Measurements from ENCODE around the gene KLC1. TPM values are rescaled to one million over a fixed set of nuclear protein-coding genes. Genes with fewer than 3 reads are reported as not detected.

Gene KLC1
- total RNA-seq, 1 donor from 2014 or later: 266 TPM

DNA sequence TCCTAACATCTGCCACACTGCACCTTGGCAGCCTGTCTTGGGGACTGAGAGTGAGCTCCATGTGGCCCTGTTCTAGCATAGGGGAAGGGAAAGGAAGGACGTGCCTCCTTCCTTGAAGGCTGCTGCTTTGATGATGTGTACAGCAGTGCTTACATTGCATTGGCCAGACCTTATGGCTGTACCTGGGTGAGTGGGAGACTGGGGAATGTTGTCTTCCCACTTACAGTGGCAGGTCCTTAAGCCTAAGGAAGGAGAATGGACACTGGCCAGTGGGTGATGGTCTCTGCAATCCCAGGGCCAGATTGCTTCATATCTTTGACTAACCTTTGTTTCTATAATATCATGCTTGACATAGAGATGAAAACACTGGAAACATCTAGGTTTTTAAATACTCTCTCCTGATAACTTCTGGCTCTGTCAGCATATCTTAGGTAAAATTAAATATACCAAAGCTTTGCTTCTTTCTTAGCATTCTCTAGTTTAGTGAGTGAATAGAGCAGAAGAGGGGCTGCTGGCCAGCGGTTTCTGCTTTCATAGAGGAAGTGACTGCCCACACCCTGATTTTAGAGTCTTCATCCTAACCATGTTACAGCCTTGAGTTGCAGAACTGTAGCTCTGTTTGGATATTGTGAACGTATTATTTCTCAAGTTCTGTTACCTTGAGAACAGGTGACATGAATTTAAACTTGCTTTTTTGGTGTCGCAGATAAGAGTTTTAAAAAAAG lies 27.2 kb downstream of the KLC1 start:
- Histone ChIP-seq H3K27me3 (ENCODE audit: control insufficient read depth, insufficient read depth, low read length) (no peaks in the 10 kb centered on the region), H3K36me3 (ENCODE audit: control insufficient read depth, insufficient read depth, low read length) (peaks cover 5% of the 10 kb centered on the region), H3K4me3 (ENCODE audit: low read depth, low read length) (no peak overlapping the region)
- no peak for DNase-seq (ENCODE audit: low read depth)
- TF ChIP-seq, protein P1, sequence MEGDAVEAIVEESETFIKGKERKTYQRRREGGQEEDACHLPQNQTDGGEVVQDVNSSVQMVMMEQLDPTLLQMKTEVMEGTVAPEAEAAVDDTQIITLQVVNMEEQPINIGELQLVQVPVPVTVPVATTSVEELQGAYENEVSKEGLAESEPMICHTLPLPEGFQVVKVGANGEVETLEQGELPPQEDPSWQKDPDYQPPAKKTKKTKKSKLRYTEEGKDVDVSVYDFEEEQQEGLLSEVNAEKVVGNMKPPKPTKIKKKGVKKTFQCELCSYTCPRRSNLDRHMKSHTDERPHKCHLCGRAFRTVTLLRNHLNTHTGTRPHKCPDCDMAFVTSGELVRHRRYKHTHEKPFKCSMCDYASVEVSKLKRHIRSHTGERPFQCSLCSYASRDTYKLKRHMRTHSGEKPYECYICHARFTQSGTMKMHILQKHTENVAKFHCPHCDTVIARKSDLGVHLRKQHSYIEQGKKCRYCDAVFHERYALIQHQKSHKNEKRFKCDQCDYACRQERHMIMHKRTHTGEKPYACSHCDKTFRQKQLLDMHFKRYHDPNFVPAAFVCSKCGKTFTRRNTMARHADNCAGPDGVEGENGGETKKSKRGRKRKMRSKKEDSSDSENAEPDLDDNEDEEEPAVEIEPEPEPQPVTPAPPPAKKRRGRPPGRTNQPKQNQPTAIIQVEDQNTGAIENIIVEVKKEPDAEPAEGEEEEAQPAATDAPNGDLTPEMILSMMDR (IDR thresholded peaks at IDR 0.05; ENCODE audit: insufficient read depth, low read length, poor library complexity, severe bottlenecking): no peak

DNA sequence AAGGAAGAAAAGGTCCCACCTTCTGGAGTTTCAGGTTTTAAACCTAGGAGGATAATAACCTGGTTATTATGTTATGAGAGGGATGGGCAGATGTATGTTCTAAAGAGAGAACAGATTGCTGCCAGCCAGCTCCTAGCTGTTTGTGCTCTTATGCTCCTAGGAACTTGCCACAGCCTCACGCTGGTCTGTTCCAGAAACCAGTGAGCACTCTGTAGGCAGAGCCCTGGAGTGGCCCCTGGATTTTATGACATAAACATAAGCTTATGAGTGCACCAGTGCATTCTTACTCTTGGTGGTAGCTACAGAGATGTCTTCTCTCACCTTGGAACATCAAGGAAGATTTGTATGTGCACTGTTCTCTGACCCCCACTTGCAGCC lies 27.7 kb downstream of the KLC1 start:
- TF ChIP-seq, protein P1 (IDR thresholded peaks at IDR 0.05; ENCODE audit: insufficient read depth, low read length, poor library complexity, severe bottlenecking): no peak
- H3K27me3 ChIP-seq (ENCODE audit: control insufficient read depth, insufficient read depth, low read length): no peaks in the 10 kb centered on the region
- peaks cover 5% of the 10 kb centered on the region for H3K36me3 ChIP-seq (ENCODE audit: control insufficient read depth, insufficient read depth, low read length)
- no peak for DNase-seq (ENCODE audit: low read depth)
- no peak overlapping the region for H3K4me3 ChIP-seq (ENCODE audit: low read depth, low read length)

DNA sequence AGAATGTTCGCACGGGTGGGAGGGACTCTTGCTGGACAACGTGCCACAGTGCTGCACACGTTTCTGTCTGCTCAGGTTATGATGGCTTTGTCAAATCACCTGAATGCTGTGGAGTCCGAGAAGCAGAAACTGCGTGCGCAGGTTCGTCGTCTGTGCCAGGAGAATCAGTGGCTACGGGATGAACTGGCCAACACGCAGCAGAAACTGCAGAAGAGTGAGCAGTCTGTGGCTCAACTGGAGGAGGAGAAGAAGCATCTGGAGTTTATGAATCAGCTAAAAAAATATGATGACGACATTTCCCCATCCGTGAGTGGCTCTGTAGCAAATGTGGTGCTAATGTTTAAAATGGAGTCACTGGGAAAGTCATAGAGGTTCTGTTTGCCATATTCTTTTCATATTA lies 28.5 kb downstream of the KLC1 start:
- no peak overlapping the region for H3K4me3 ChIP-seq (ENCODE audit: low read depth, low read length)
- no peaks in the 10 kb centered on the region for H3K27me3 ChIP-seq (ENCODE audit: control insufficient read depth, insufficient read depth, low read length)
- TF ChIP-seq, protein P1 (IDR thresholded peaks at IDR 0.05; ENCODE audit: insufficient read depth, low read length, poor library complexity, severe bottlenecking): no peak
- H3K36me3 ChIP-seq (ENCODE audit: control insufficient read depth, insufficient read depth, low read length): peaks cover 8% of the 10 kb centered on the region
- DNase-seq (ENCODE audit: low read depth): no peak

DNA sequence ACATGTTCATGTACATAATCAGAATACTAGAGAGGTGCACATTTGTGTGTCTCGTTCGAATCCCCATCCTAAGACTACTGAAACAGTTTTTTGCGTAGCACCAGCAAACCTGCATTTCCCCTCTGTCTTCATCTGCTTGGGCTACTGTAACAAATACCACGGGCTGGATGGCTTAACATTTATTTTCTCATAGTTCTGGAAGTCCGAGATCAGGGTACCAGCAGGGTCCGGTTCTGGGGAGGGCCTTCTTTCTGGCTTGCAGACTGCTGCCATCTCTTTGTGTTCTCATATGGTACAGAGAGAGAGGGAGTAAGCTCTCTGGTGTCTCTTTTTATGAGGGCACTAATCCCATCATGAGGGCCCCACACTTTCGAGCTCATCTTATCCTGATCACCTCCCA lies 30.6 kb downstream of the KLC1 start:
- Histone ChIP-seq H3K27me3 (ENCODE audit: control insufficient read depth, insufficient read depth, low read length) (no peaks in the 10 kb centered on the region), H3K36me3 (ENCODE audit: control insufficient read depth, insufficient read depth, low read length) (peaks cover 8% of the 10 kb centered on the region), H3K4me3 (ENCODE audit: low read depth, low read length) (no peak overlapping the region)
- TF ChIP-seq, protein P1 (IDR thresholded peaks at IDR 0.05; ENCODE audit: insufficient read depth, low read length, poor library complexity, severe bottlenecking): no peak
- no peak for DNase-seq (ENCODE audit: low read depth)

DNA sequence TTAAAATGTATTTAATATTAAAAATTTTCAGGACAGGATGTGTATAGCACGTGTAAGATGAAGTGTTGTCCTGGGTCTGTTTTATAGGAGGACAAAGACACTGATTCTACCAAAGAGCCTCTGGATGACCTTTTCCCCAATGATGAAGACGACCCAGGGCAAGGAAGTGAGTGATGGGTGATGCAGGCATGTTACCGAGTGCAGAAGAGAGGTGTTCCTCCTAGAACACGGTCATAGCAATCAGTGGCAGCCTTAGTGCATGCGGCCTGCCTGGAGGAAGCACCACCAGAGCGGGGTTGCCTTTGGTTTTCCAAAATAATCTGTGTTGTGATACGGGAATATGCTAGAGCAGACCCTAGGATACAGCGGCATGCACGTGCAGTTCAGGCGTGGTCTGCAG lies 33.0 kb downstream of the KLC1 start:
- peaks cover 5% of the 10 kb centered on the region for H3K36me3 ChIP-seq (ENCODE audit: control insufficient read depth, insufficient read depth, low read length)
- DNase-seq (ENCODE audit: low read depth): no peak
- TF ChIP-seq, protein P1 (IDR thresholded peaks at IDR 0.05; ENCODE audit: insufficient read depth, low read length, poor library complexity, severe bottlenecking): no peak

DNA sequence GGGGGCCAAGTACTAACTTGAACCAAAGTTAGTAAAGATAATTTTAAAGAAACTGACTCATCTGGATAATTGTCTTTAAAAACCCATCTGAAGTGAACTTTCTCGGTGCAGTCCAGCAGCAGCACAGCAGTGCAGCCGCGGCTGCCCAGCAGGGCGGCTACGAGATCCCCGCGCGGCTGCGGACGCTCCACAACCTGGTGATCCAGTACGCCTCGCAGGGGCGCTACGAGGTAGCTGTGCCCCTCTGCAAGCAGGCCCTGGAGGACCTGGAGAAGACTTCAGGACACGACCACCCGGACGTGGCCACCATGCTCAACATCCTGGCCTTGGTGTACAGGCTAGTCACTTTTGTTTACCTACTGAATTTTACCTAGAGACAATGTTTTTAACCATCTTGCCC lies 33.6 kb downstream of the KLC1 start:
- DNase-seq (ENCODE audit: low read depth): no peak
- TF ChIP-seq, protein P1 (IDR thresholded peaks at IDR 0.05; ENCODE audit: insufficient read depth, low read length, poor library complexity, severe bottlenecking): no peak
- no peak overlapping the region for H3K4me3 ChIP-seq (ENCODE audit: low read depth, low read length)
- H3K36me3 ChIP-seq (ENCODE audit: control insufficient read depth, insufficient read depth, low read length): peaks cover 5% of the 10 kb centered on the region
- H3K27me3 ChIP-seq (ENCODE audit: control insufficient read depth, insufficient read depth, low read length): no peaks in the 10 kb centered on the region

More for the DNA sequence above, 33.0 kb downstream of the KLC1 start:
- no peaks in the 10 kb centered on the region for H3K27me3 ChIP-seq (ENCODE audit: control insufficient read depth, insufficient read depth, low read length)
- H3K4me3 ChIP-seq (ENCODE audit: low read depth, low read length): no peak overlapping the region

Measured in kidney epithelial cell (primary cell).